Transverse colon (tissue), 4 donors: ENCODE data around the gene SLA2. TPM values are rescaled to one million over a fixed set of nuclear protein-coding genes. Genes with fewer than 3 reads are reported as not detected.

ENCODE experiments used
- DNase-seq: peaks from one replicate; pipeline ENCODE4 v3.0.0-alpha.2; 2019
- H3K27ac ChIP-seq, 4 donors: fragments of 200-600 bp; sonication (generic); 2 replicates each; pipeline ENCODE4 v1.5.1; 2016 to 2018; ENCODE audit warnings: inconsistent platforms in 4 of 4
- H3K27me3 ChIP-seq: fragments of 200-600 bp; sonication (generic); 2 replicates; pipeline ENCODE4 v1.5.1; 2017; ENCODE audit warnings: inconsistent platforms
- H3K36me3 ChIP-seq, 4 donors: fragments of 200-600 bp; sonication (generic); 2 replicates each; pipeline ENCODE4 v1.5.1; 2017 to 2019; ENCODE audit warnings: inconsistent platforms in 4 of 4
- H3K4me1 ChIP-seq, 4 donors: fragments of 200-600 bp; sonication (generic); 2 replicates each; pipeline ENCODE4 v1.5.1; 2017 to 2020; ENCODE audit warnings: inconsistent platforms in 4 of 4
- H3K4me3 ChIP-seq, 4 donors: fragments of 200-600 bp; sonication (generic); 1 replicate in 1 of 4; 2 replicates in 3 of 4; pipeline versions ENCODE4 v1.5.1 to v1.6.1; 2017 to 2019; ENCODE audit warnings: inconsistent platforms in 4 of 4
- H3K9me3 ChIP-seq, 2 donors: fragments of 200-600 bp; sonication (generic); 2 replicates each; pipeline ENCODE4 v1.5.1; 2017 to 2019; ENCODE audit warnings: inconsistent platforms in 2 of 2
- EP300 ChIP-seq: sonication (generic); formaldehyde crosslinking; IDR thresholded peaks from one replicate; pipeline ENCODE4 v1.6.1; 2017; ENCODE audit warnings: antibody characterized with exemption, low read depth
- POLR2A ChIP-seq: fragments of 450-650 bp; IDR thresholded peaks from one replicate; pipeline ENCODE4 v1.6.1; 2016; ENCODE audit warnings: antibody characterized with exemption, mild to moderate bottlenecking, moderate library complexity
- POLR2AphosphoS5 ChIP-seq, 3 donors: sonication (generic); formaldehyde crosslinking; IDR thresholded peaks; one replicate each; pipeline ENCODE4 v1.6.1; 2016; ENCODE audit warnings: antibody characterized with exemption in 3 of 3
- WGBS, 2 donors: methylation state at CpG; one replicate each; pipeline ENCODE4 v1.1.5; 2018; ENCODE audit warnings: low coverage in 1 of 2; 5-methylcytosine and 5-hydroxymethylcytosine counted together
- in situ Hi-C, 4 donors: fragments of 200-750 bp; cut with MboI; loops; one replicate each; pipeline versions ENCODE4 v1.15.0 to v1.15.1; 2017; ENCODE audit warnings: low sequenced_read_pairs in 3 of 4, low pct_ligation_motif_present in 1 of 4, low pct_unique_long_range_greater_than_20kb in 1 of 4
- intact Hi-C: fragments of 100-400 bp; cut with DNase I; formaldehyde crosslinking; loops from one replicate; pipeline ENCODE4 v1.15.1; 2023; ENCODE audit warnings: low total_unique reads
- total RNA-seq, 4 donors: library from RNA; depleted of rRNA; stranded (reverse); fragments of >200 nt; gene quantifications; one replicate each; pipeline ENCODE4 v1.1.0, GENCODE V29; 2016
- TF ChIP-seq, protein P1 (sequence below), 5 experiments: fragments of 200-600 bp in 3 of 5; fragments of 450-650 bp in 2 of 5; sonication (generic) in 3 of 5; IDR thresholded peaks; 1 replicate in 2 of 5; 2 replicates in 3 of 5; pipeline ENCODE4 v1.5.1; 2016 to 2017; ENCODE audit warnings: antibody characterized with exemption in 5 of 5, inconsistent platforms in 3 of 5, mild to moderate bottlenecking in 2 of 5, moderate library complexity in 1 of 5

SLA2 gene
- total RNA-seq, 4 donors from 2014 or later = 0.48 to 2.6 TPM; not detected in 2

DNA sequence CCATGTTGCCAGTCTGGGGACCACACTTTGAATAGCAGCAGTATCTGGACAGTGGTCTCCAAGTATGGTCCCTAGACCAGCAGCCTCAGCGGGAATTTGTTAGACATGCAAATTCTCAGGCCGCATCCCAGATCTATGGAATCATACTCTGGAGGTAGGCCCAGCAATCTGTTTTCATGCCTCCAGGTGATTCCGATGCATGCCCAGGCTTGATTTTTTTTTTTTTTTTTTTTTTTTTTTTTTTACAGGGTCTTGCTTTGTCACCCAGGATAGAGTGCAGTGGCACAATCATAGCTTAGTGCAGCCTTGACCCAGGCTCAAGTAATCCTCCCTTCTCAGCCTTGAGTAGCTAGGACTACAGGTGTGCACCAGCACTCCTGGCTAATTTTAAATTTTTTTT is 682 bp upstream of the SLA2 start:
- Histone ChIP-seq H3K4me3 (no peak overlapping the region), H3K9me3 (no peaks in the 10 kb centered on the region), H3K4me1 (peaks cover 0 to 2% (median 0%) of the 10 kb centered on the region in 4 donors), H3K36me3 (no peaks in the 10 kb centered on the region), H3K27ac (no peak overlapping the region), H3K27me3 (no peaks in the 10 kb centered on the region)
- intact Hi-C loops = no loop called here
- no peak for DNase-seq
- TF ChIP-seq POLR2AphosphoS5 (IDR thresholded peaks at IDR 0.05) = no peak
- no peak for TF ChIP-seq POLR2A
- TF ChIP-seq, protein P1, sequence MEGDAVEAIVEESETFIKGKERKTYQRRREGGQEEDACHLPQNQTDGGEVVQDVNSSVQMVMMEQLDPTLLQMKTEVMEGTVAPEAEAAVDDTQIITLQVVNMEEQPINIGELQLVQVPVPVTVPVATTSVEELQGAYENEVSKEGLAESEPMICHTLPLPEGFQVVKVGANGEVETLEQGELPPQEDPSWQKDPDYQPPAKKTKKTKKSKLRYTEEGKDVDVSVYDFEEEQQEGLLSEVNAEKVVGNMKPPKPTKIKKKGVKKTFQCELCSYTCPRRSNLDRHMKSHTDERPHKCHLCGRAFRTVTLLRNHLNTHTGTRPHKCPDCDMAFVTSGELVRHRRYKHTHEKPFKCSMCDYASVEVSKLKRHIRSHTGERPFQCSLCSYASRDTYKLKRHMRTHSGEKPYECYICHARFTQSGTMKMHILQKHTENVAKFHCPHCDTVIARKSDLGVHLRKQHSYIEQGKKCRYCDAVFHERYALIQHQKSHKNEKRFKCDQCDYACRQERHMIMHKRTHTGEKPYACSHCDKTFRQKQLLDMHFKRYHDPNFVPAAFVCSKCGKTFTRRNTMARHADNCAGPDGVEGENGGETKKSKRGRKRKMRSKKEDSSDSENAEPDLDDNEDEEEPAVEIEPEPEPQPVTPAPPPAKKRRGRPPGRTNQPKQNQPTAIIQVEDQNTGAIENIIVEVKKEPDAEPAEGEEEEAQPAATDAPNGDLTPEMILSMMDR (IDR thresholded peaks at IDR 0.05) = no peak
- no peak for TF ChIP-seq EP300
- in situ Hi-C loops = no loop called here
- 97% methylated on average over 3 of the region's 3 CpGs; no CpG with 5 or more reads in 1 of the 2 donors for WGBS, 2 donors

DNA sequence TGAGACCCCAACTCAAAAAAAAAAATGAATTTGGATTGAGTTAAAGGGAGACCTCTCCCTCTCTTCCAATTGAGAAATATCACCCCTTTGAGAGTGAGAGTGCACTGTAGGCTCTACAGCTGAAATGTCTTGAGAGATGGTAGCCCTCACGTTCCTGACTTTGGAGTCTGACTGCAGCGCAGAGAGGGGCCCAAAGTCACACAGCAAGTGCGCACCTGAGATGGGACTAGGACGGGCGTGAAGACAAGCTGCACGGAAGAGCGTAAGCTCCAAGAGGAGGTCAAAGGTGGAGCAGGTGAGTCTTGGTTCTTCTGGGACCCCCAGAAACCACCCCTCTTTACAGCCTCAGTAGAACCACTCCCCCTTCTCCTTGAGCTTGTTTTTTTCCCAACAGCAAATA is 643 bp downstream of the SLA2 start:
- Histone ChIP-seq H3K27me3 (no peaks in the 10 kb centered on the region), H3K36me3 (no peaks in the 10 kb centered on the region), H3K4me1 (peaks cover 0 to 2% (median 0%) of the 10 kb centered on the region in 4 donors), H3K4me3 (peak overlapping the region in 1 of 4 donors; percentile 17), H3K9me3 (no peaks in the 10 kb centered on the region), H3K27ac (peak overlapping the region; percentile 21 to 55 (median 38))
- no peak for DNase-seq
- intact Hi-C loops = no loop called here
- in situ Hi-C loops = no loop called here
- 35 to 94% methylated on average over 2 to 7 of the region's 7 CpGs for WGBS, 2 donors
- TF ChIP-seq POLR2AphosphoS5 (IDR thresholded peaks at IDR 0.05) (no peak), POLR2A (no peak), EP300 (no peak)
- TF ChIP-seq, protein P1 (IDR thresholded peaks at IDR 0.05) = no peak

DNA sequence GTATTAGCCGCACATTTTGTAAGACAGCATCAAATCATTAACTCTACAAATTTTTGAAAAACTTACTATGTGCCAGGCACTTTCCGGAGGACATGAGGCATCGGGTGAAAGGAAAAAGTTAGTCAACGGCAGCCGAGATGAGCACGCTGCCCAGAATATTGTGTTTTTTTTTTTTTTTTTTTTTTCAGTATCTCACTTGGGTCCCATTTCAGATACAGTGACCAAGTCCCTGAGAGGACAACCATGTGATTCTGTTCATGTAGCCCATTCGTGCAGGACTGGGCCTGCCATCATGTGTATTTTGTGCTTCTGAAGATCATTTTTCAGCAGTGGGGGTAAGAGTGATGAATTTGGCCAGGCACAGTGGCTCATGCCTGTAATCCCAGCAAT is 1.3 kb downstream of the SLA2 start:
- peak overlapping the region in 1 of 4 donors; percentile 17 for H3K4me3 ChIP-seq
- in situ Hi-C loops = no loop called here

DNA sequence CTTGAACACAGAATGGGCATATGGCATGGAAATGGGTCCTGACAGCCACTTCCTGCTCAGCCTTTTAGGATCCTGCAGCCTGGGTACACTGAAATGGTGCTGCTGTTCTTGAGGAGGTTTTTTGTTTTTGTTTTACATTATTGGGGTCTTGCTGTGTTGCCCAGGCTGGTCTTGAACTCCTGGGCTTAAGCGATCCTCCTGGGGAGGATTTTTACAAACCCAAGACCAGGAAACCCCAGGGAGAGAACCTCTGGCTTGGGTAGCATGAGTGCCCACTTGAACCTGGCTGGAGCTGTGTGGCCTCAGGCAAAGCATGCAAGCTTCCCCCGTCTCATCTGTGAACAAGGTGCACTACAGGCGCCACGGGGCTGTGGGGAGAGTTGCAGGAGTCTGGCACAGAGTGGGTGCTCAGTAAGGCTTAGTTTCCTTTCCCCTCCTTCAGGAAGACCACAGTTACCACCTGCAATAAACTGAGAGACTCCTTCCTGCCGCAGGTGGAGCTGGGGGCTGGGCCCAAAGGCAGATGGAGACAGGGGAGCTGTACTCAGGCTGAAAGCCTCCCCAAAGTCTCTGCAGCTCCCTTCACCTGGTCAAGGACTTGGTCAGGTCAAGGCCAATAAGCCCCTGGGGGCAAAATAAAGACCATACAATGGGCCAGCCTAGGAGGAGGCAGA is 1.8 kb downstream of the SLA2 start:
- in situ Hi-C loops = no loop called here
- H3K27ac ChIP-seq = peak overlapping the region in 1 of 4 donors; percentile 12
- TF ChIP-seq POLR2AphosphoS5 (IDR thresholded peaks at IDR 0.05) (no peak), EP300 (no peak)
- TF ChIP-seq, protein P1 (IDR thresholded peaks at IDR 0.05) = no peak

More for the DNA sequence above, 1.3 kb downstream of the SLA2 start:
- H3K27ac ChIP-seq = peak overlapping the region in 2 of 4 donors; percentile 12 to 34
- H3K9me3 ChIP-seq = no peaks in the 10 kb centered on the region
- no peak for TF ChIP-seq POLR2A
- TF ChIP-seq, protein P1 (IDR thresholded peaks at IDR 0.05) = no peak
- no peak for TF ChIP-seq POLR2AphosphoS5 (IDR thresholded peaks at IDR 0.05)
- TF ChIP-seq EP300 = no peak
- intact Hi-C loops = no loop called here
- no peaks in the 10 kb centered on the region for H3K27me3 ChIP-seq
- peaks cover 0 to 2% (median 0%) of the 10 kb centered on the region in 4 donors for H3K4me1 ChIP-seq
- H3K36me3 ChIP-seq = no peaks in the 10 kb centered on the region
- 71 to 78% methylated on average over 6 to 7 of the region's 7 CpGs for whole genome bisulfite sequencing, 2 donors
- no peak for DNase-seq

More for the DNA sequence above, 1.8 kb downstream of the SLA2 start:
- peak; percentile 41 for DNase-seq
- WGBS, 2 donors = 66% methylated on average over 5 of the region's 5 CpGs; no CpG with 5 or more reads in 1 of the 2 donors
- Histone ChIP-seq H3K9me3 (no peaks in the 10 kb centered on the region), H3K4me1 (peaks cover 0 to 2% (median 0%) of the 10 kb centered on the region in 4 donors), H3K27me3 (no peaks in the 10 kb centered on the region), H3K4me3 (peak overlapping the region in 1 of 4 donors; percentile 17), H3K36me3 (no peaks in the 10 kb centered on the region)
- intact Hi-C loops = no loop called here
